Hematopoietic multipotent progenitor cell treated with erythropoietin and hydrocortisone succinate and interleukin-3 and kit ligand, for 8 days (in vitro differentiated cells): ENCODE results near the gene SAMD8.
A peak's percentile ranks its signal among the peaks of the same experiment; 100 is the strongest.
"Not testable (repeated sequence)": the region's sequence is repeated elsewhere in the genome, so short reads cannot be mapped to it uniquely, and the experiment has no call there.

Source experiments
- DNase-seq: peaks from one replicate; pipeline ENCODE4 v3.0.0-alpha.2; 2015

The SAMD8 gene

DNA sequence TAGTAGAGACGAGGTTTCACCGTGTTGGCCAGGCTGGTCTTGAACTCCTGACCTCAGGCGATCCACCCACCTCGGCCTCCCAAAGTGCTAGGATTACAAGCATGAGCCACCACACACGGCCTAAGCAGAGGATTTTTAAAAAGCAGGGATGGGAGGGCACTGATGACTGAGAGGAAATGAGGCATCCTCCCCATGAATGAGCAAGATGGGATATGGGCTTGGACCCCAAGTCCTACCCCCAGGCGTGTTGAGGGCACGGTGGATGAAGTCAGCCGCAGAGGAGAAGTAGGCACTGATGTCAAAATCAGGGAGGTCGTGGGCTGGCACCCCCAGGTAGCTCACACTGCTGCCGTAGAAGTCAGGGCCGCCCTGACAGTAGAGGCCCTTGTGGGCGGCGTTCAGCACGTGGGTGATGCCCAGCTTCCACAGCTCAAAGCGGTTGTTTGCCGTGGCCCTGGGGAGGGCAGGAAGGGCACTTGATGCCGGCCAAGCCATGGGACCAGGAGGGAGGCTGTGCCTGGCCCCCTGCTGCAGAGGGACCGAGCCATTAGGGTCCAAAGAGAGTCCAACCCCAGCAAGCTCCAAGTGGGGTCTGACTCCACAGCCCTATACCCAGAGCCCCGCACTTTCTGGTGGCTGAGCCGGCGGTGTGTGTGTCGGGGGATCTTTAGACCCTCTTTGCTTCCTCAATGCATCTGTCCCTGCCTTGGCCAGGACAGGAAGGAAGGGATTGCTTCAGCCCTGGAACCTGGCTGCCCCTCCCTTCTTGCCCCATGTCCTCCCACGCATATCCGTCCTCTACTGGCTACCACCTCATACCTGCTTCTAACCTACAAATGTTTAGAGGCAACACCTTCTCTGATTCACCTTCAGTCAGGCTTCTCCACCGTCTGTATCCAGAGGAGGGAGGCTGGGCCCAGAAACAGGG is 3.4 kb upstream of the SAMD8 start:
- no peak for DNase-seq

GRCh38 chr10:75108684-75109458 is 2.6 kb upstream of the SAMD8 start:
- DNase-seq, result peak; percentile 20

DNA sequence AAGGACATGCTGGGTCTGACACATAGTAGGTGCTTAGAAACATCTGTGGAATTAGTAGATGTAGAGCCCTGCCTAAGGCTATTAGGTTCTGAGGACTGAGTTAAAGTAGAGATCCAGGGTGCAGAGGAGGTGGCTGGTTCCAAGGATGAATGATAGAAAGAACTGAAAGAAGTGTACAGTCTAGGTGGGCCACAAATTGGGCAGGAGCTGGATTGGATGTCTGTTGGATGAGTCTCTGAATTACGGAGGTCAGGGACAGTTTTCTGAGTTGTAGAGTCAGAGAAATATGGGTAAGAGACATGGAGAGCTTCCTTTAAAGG is 2.0 kb upstream of the SAMD8 start:
- DNase-seq, result no peak

DNA sequence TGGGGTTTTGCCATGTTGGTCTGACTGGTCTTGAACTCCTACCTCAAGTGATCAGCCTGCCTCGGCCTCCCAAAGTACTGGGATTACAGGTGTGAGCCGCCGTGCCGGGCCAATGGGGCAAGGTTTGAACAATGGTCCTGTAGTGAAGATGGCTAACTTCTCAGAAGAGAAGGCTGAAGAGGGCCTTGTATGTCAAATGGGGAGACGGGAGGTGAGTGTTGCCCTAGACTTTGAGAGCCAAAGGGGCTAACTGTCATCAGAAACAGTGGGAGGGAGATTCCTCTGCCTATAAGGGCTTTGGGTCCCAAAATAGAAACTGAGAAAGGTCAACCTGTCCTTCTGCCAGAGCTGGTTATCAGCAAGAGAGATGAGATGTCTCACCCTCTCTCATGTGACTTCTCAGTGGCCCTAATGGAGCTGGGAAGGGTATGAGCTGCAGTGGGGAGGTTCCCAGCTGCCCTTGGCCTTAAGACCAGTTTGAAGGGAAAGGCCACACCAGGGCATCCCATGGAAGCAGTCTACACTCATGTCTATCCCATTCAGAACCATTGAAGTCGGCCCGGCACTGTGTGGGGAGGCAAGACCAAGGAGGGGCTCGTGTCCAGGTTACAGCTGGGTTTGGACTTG is 1.3 kb upstream of the SAMD8 start:
- DNase-seq, result peak; percentile 45

DNA sequence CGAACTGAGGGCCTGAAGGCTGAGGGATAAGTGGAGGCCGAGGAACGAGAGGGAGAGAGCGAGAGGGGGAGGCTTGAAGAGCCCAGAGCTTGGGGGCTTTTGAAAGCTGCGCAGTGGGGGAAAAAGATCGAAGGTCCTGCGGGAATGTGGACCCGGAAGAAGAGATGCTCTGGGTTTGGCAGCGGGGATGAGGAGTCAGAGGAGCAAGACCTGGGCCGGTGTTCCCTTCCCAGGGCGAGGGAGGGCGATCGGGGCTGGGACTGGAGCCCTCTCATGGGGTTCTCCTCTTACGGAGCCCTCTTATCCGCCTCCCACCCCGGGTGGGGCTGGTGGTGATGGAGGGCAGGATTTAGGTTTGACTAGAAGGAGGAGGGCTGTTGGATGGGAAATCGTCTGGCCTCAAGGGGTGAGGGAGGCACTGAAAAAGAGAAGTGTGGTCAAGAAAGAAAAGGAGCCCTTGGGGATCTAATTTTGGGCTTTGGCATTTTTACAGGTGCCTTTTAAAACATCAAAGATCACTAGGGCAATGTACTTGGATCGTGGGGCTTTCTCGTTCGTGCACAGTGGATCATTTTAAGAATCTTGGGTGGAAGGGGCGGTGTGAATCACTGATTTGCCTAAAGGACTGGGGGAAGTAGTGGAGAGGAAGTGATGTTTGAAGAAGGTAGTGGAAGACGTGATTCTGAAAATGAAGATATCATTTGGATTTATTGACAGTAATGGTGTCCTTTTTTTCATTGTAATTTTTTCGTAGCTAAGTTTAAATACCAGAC is 637 bp downstream of the SAMD8 start:
- peak; percentile 44 for DNase-seq

- DNase-seq, result peak; percentile 14
Observed at GRCh38 chr10:75115137-75115536, 3.7 kb downstream of the SAMD8 start.

DNA sequence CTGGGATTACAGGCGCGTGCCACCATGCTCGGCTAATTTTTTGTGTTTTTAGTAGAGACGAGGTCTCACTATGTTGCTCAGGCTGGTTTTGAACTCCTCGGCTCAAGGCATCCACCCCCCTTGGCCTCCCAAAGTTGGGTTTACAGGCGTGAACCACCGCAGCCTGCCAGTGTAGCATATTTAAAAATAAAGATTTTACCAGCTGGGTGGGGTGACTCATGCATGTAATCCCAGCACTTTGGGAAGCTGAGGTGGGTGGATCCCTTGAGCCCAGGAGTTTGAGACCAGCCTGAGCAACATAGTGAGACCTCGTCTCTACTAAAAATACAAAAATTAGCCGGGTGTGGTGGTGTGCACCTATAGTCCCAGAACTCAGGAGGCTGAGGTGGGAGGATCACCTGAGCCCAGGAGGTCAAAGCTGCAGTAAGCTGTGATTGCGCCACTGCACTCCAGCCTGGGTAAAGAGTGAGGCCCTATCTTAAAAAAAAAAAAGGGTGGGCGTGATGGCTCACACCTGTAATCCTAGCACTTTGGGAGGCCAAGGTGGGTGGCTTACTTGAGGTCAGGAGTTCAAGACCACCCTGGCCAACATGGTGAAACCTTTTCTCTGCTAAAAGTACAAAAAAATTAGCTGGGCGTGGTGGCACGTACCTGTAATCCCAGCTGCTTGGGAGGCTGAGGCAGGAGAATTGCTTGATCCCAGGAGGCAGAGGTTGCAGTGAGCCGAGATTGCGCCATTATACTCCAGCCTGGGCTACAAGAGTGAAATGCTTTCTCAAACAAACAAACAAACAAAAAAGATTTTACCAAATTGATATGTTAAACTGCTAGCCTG is 5.7 kb downstream of the SAMD8 start:
- DNase-seq, result not testable (repeated sequence)

- no peak for DNase-seq
Observed at GRCh38 chr10:75117995-75118394, 6.5 kb downstream of the SAMD8 start.

GRCh38 chr10:75119444-75120066 is 8.1 kb downstream of the SAMD8 start:
- DNase-seq, result not testable (repeated sequence)

DNA sequence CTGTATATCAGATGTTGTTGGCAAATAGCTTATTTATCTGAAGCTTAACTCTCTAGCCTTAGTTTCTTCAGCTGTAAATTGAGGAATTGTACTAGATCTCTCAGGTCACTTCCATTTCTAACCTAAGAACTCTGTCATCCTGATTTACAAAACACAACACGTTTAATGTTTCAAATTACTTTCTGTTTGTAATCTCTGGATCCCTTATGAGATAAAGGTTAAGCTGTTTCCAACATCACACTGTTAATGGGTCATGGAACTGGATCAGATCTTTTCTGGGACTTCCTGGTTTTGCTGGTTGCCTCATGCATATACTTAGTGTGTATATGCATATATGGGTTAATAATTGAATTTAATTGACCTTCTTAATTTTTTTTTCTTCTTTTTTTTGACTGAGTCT is 9.9 kb downstream of the SAMD8 start:
- DNase-seq, result no peak

- DNase-seq, result no peak
Observed at GRCh38 chr10:75122505-75122904, 11.0 kb downstream of the SAMD8 start.

DNA sequence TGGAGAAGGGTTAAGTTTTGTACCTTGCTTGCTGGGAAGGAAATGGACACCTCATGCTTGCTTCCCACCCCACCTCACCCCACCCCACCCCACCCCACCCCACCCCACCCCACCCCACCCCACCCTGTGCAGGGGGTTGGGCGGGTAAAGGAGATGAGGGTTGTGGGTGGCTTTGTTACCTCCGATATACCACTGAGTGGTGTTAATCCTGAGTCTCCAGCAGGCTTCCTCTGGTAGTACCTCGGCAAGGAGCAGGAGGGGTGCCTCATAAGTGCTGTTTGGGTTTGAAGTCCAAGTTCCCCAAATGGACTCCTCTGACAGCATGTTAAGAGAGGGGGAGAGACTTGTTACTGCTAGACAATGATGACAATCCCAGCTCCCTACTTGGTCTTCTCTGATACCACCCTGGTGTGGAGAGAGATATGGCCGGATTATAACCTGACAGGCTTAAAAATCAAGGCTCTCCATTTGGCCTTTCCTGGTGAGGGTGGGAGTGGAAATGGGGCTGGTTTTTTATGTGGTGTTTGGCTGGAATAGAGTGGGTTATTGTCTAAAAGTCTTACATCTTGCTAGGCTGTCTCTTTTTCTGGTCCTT is 11.7 kb downstream of the SAMD8 start:
- no peak for DNase-seq

DNA sequence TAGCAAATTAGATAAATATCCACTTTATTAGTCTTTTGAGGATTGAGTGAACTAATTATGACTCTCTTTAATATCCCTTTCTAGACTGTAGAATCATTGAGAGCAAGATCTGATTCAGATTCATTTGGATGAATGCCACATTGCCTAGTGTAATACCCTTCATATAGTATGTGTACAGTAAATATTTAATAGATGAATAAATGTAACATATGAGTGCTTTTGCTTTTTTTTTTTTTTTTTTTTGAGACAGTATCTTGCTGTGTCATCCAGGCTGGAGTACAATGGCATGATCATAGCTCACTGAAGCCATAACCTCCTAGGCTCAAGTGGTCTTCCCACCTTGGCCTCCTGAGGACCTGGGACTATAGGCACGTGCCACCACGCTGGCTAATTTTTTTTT is 14.8 kb downstream of the SAMD8 start:
- no peak for DNase-seq

GRCh38 chr10:75127471-75127870 is 16.0 kb downstream of the SAMD8 start:
- DNase-seq, result no peak

- DNase-seq, result not testable (repeated sequence)
Observed at GRCh38 chr10:75128985-75129384, 17.5 kb downstream of the SAMD8 start.

DNA sequence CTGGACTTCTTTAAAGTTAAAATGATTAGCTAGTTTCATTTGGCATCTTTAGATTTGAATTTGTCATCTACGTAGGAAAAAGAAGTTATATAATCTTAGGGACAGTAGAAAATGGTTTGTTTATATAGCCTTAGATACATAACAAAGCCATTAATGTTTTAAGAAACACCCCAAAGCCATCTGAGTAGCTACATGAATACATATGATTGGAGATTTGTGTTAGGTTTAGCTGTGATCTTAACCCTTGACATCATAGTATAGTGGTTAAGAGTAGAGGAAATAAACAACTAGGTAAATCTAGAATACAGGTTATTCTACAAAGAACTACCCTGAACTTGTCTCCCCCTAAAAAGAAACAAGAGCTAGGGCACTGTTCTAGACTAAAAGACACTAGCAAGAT is 18.1 kb downstream of the SAMD8 start:
- no peak for DNase-seq

- not testable (repeated sequence) for DNase-seq
Observed at GRCh38 chr10:75133701-75134100, 22.2 kb downstream of the SAMD8 start.

GRCh38 chr10:75136346-75136745 is 24.9 kb downstream of the SAMD8 start:
- DNase-seq, result no peak

GRCh38 chr10:75137533-75138438 is 26.3 kb downstream of the SAMD8 start:
- DNase-seq, result peak; percentile 93

DNA sequence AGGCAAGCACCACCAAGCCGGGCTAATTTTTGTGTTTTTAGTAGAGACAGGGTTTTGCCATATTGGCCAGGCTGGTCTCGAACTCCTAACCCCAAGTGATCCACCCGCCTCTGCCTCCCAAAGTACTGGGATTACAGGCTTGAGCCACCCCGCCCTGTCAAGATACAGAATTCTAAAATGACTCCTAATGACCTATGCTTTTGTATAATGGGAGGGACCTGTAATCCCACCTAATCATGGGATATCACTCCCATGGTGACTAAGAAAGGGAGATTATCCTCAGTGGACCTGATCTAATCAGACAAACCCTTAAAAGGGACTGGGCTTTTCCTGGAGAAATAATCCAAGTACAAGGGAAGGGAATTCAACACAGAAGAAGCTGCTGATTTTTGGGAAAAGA is 28.8 kb downstream of the SAMD8 start:
- DNase-seq, result no peak
